ENCODE results near the gene CHAC2. TPM values are rescaled to one million over a fixed set of nuclear protein-coding genes. Genes with fewer than 3 reads are reported as not detected.

The CHAC2 gene
- total RNA-seq, 1 donor from 2014 or later: 2.2 TPM

DNA sequence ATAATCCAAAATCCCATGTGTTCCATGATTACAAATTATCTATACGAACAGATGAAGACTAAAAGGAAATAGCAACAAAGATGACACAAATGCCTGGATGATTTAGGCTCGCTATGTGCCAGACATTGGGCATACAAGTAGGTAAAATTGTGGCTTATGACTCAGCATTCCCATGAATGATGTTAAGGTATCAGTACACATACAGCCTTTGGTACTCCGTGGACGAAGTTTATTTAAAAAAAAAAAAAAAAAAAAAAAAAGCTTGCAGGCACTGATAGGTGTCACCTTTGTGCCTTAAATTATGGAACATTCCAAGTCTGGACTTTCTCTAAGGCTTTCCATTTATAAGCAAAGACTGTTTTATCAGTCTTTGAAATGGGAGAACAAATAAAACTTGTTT lies 2.7 kb downstream of the CHAC2 start:
- TF ChIP-seq, protein P1, sequence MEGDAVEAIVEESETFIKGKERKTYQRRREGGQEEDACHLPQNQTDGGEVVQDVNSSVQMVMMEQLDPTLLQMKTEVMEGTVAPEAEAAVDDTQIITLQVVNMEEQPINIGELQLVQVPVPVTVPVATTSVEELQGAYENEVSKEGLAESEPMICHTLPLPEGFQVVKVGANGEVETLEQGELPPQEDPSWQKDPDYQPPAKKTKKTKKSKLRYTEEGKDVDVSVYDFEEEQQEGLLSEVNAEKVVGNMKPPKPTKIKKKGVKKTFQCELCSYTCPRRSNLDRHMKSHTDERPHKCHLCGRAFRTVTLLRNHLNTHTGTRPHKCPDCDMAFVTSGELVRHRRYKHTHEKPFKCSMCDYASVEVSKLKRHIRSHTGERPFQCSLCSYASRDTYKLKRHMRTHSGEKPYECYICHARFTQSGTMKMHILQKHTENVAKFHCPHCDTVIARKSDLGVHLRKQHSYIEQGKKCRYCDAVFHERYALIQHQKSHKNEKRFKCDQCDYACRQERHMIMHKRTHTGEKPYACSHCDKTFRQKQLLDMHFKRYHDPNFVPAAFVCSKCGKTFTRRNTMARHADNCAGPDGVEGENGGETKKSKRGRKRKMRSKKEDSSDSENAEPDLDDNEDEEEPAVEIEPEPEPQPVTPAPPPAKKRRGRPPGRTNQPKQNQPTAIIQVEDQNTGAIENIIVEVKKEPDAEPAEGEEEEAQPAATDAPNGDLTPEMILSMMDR (IDR thresholded peaks at IDR 0.05): no peak
- DNase-seq (ENCODE audit: extremely low spot score, unreplicated experiment): no peak
- no peaks in the 10 kb centered on the region for H3K36me3 Mint-ChIP-seq (ENCODE audit: unreplicated experiment)
- H3K9me3 Mint-ChIP-seq (ENCODE audit: unreplicated experiment): no peaks in the 10 kb centered on the region
- peaks cover 10% of the 10 kb centered on the region for H3K4me1 Mint-ChIP-seq (ENCODE audit: unreplicated experiment)
- no peak overlapping the region for H3K27ac Mint-ChIP-seq (ENCODE audit: unreplicated experiment)
- H3K27me3 Mint-ChIP-seq (ENCODE audit: unreplicated experiment): no peaks in the 10 kb centered on the region
- no peak overlapping the region for H3K4me3 Mint-ChIP-seq (ENCODE audit: unreplicated experiment)

DNA sequence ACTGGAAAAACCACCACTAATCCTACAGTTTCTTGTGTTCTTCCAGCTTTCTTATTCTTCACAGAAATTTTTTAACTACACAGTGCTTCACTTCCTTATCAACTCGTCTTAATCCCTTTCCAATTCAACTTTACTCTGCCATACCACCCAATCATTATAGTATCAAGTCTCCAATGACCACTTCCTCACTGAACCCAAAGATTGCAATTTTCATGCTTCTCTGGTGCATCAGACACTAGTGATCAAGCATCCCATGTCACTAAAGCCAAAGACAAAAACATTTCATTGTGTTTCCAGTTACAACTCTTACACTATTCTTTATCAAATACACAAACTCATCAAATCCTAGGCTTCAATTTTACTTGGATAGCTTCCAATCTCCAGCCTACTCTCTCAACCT lies 9.5 kb downstream of the CHAC2 start:
- H3K27me3 Mint-ChIP-seq (ENCODE audit: unreplicated experiment): no peaks in the 10 kb centered on the region
- no peak overlapping the region for H3K4me3 Mint-ChIP-seq (ENCODE audit: unreplicated experiment)
- H3K4me1 Mint-ChIP-seq (ENCODE audit: unreplicated experiment): no peaks in the 10 kb centered on the region
- no peak for DNase-seq (ENCODE audit: extremely low spot score, unreplicated experiment)
- peaks cover 10% of the 10 kb centered on the region for H3K36me3 Mint-ChIP-seq (ENCODE audit: unreplicated experiment)
- no peaks in the 10 kb centered on the region for H3K9me3 Mint-ChIP-seq (ENCODE audit: unreplicated experiment)
- TF ChIP-seq, protein P1 (IDR thresholded peaks at IDR 0.05): no peak
- no peak overlapping the region for H3K27ac Mint-ChIP-seq (ENCODE audit: unreplicated experiment)

- H3K9me3 Mint-ChIP-seq (ENCODE audit: unreplicated experiment): no peaks in the 10 kb centered on the region
- H3K27ac Mint-ChIP-seq (ENCODE audit: unreplicated experiment): no peak overlapping the region
- H3K36me3 Mint-ChIP-seq (ENCODE audit: unreplicated experiment): peaks cover 10% of the 10 kb centered on the region
- no peak for DNase-seq (ENCODE audit: extremely low spot score, unreplicated experiment)
- H3K4me1 Mint-ChIP-seq (ENCODE audit: unreplicated experiment): peaks cover under 1% of the 10 kb centered on the region
- TF ChIP-seq, protein P1 (IDR thresholded peaks at IDR 0.05): no peak
- no peaks in the 10 kb centered on the region for H3K27me3 Mint-ChIP-seq (ENCODE audit: unreplicated experiment)
- no peak overlapping the region for H3K4me3 Mint-ChIP-seq (ENCODE audit: unreplicated experiment)
These were observed 11.0 kb downstream of the CHAC2 start for GRCh38 chr2:53778536-53779162.

GRCh38 chr2:53780056-53780455 lies 12.5 kb downstream of the CHAC2 start:
- TF ChIP-seq, protein P1 (IDR thresholded peaks at IDR 0.05): no peak
- Mint-ChIP-seq H3K27me3 (ENCODE audit: unreplicated experiment) (no peaks in the 10 kb centered on the region), H3K4me3 (ENCODE audit: unreplicated experiment) (no peak overlapping the region), H3K4me1 (ENCODE audit: unreplicated experiment) (peaks cover 15% of the 10 kb centered on the region), H3K27ac (ENCODE audit: unreplicated experiment) (no peak overlapping the region), H3K36me3 (ENCODE audit: unreplicated experiment) (peaks cover 10% of the 10 kb centered on the region), H3K9me3 (ENCODE audit: unreplicated experiment) (no peaks in the 10 kb centered on the region)
- DNase-seq (ENCODE audit: extremely low spot score, unreplicated experiment): no peak

DNA sequence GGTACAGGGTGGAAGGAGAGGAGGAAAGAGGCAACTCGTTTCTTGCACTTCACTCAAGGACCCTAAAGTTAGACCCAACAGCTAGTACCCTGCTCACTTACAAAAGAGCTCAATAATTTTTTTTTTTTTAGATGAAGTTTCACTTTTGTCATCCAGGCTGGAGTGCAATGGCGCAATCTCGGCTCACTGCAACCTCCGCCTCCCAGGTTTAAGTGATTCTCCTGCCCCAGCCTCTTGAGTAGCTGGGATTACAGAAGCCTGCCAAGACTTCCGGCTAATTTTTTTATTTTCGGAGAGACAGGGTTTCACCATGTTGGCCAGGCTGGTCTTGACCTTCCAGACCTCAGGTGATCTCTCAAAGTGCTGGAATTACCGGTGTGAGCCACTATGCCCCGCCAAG lies 15.1 kb downstream of the CHAC2 start:
- TF ChIP-seq, protein P1 (IDR thresholded peaks at IDR 0.05): no peak
- no peak for DNase-seq (ENCODE audit: extremely low spot score, unreplicated experiment)
- Mint-ChIP-seq H3K27me3 (ENCODE audit: unreplicated experiment) (no peaks in the 10 kb centered on the region), H3K36me3 (ENCODE audit: unreplicated experiment) (peaks cover 8% of the 10 kb centered on the region), H3K27ac (ENCODE audit: unreplicated experiment) (no peak overlapping the region), H3K4me1 (ENCODE audit: unreplicated experiment) (peaks cover 25% of the 10 kb centered on the region), H3K9me3 (ENCODE audit: unreplicated experiment) (no peaks in the 10 kb centered on the region), H3K4me3 (ENCODE audit: unreplicated experiment) (no peak overlapping the region)

All from osteocyte (in vitro differentiated cells).